Measurements from ENCODE around the gene ABL1. TPM values are rescaled to one million over a fixed set of nuclear protein-coding genes. Genes with fewer than 3 reads are reported as not detected.

The ABL1 gene
- total RNA-seq, 1 experiment from 2014 or later: 83.6 TPM

DNA sequence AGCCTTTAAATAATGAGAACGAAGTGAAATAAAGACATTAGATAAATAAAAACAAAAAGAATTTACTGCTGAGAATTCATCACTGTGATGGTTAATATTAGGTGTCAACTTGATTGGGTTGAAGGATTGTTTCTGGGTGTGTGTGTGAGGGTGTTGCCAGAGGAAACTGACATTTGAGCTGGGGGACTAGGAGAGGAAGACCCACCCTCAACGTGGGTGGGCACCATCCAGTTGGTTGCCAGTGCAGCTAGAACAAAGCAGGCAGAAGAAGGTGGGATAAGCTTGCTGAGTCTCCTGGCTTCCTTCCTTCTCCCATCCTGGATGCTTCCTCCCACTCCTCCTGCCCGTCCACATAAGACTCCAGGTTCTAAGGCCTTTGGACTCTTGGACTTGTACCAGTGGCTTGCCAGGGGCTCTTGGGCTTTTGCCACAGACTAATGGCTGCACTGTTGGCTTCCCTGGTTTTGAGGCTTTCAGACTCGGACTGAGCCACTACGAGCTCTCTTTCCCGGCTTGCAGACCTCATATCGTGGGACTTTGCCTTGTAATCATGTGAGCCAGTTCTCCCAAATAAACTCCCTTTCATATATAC, 43.7 kb upstream of the ABL1 start:
- WGBS (ENCODE audit: extremely low coverage, insufficient read length, low lambda C conversion rate): no CpG with 5 or more reads among the region's 7 CpGs
- DNase-seq: no peak
- no peak overlapping the region for H3K27ac ChIP-seq (ENCODE audit: insufficient read length, low read depth, low read length)

More for the DNA sequence above, 43.7 kb upstream of the ABL1 start:
- no peak overlapping the region for H3K4me2 ChIP-seq (ENCODE audit: insufficient read depth, insufficient read length, low read length)
- Mint-ChIP-seq H3K36me3 (ENCODE audit: insufficient read depth in 1 of 3, low read depth in 3 of 3) (peaks cover 12 to 20% (median 14%) of the 10 kb centered on the region in 3 experiments), H3K27ac (no peak overlapping the region; a peak in 1 of 7 replicates), H3K27me3 (ENCODE audit: low read depth) (no peaks in the 10 kb centered on the region), H3K4me1 (peaks cover 29 to 32% of the 10 kb centered on the region in 2 experiments), H3K9me3 (peaks cover 16% of the 10 kb centered on the region in 2 experiments), H3K4me3 (no peak overlapping the region)
- H3K79me2 ChIP-seq (ENCODE audit: insufficient read depth, low read length): peaks cover 2% of the 10 kb centered on the region; the same call in 1 of the 2 replicates
- no peak overlapping the region; the same call in 1 of the 2 replicates for H3K14ac ChIP-seq (ENCODE audit: insufficient read depth, low read length)
- no peaks in the 10 kb centered on the region for H4K20me1 ChIP-seq (ENCODE audit: control insufficient read depth, insufficient read depth, insufficient read length)
- H2BK5ac ChIP-seq (ENCODE audit: insufficient read length, low read length): no peak overlapping the region
- H3K4me1 ChIP-seq (ENCODE audit: insufficient read depth, low read length): no peaks in the 10 kb centered on the region
- no peak overlapping the region for H2BK12ac ChIP-seq (ENCODE audit: insufficient read length, low read depth, low read length)
- no peak overlapping the region for H2AK5ac ChIP-seq (ENCODE audit: insufficient read length, low read length)
- no peak overlapping the region for H4K5ac ChIP-seq (ENCODE audit: insufficient read length, low read depth, low read length)
- no peaks in the 10 kb centered on the region for H3K23me2 ChIP-seq (ENCODE audit: insufficient read length, low read depth, low read length, poor library complexity, severe bottlenecking)
- no peak overlapping the region for H3K23ac ChIP-seq (ENCODE audit: insufficient read length, low read depth, low read length)
- H4K91ac ChIP-seq (ENCODE audit: insufficient read length, low read depth, low read length): no peak overlapping the region
- no peaks in the 10 kb centered on the region for H3K27me3 ChIP-seq (ENCODE audit: insufficient read depth, low read length)
- H3K9me3 ChIP-seq (ENCODE audit: control insufficient read depth, low read depth, low read length): peaks cover 3% of the 10 kb centered on the region
- H2BK15ac ChIP-seq (ENCODE audit: low read depth, low read length): no peak overlapping the region
- H3T11ph ChIP-seq (ENCODE audit: low read length): no peak overlapping the region
- no peak overlapping the region for H3K4ac ChIP-seq (ENCODE audit: low read depth, low read length)
- no peaks in the 10 kb centered on the region for H3K79me1 ChIP-seq (ENCODE audit: insufficient read depth, low read depth, low read length, poor library complexity, severe bottlenecking)
- TF ChIP-seq, protein P1, sequence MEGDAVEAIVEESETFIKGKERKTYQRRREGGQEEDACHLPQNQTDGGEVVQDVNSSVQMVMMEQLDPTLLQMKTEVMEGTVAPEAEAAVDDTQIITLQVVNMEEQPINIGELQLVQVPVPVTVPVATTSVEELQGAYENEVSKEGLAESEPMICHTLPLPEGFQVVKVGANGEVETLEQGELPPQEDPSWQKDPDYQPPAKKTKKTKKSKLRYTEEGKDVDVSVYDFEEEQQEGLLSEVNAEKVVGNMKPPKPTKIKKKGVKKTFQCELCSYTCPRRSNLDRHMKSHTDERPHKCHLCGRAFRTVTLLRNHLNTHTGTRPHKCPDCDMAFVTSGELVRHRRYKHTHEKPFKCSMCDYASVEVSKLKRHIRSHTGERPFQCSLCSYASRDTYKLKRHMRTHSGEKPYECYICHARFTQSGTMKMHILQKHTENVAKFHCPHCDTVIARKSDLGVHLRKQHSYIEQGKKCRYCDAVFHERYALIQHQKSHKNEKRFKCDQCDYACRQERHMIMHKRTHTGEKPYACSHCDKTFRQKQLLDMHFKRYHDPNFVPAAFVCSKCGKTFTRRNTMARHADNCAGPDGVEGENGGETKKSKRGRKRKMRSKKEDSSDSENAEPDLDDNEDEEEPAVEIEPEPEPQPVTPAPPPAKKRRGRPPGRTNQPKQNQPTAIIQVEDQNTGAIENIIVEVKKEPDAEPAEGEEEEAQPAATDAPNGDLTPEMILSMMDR (conservative IDR thresholded peaks at IDR 0.05): no peak
- no peak overlapping the region for H4K8ac ChIP-seq (replicated peaks; ENCODE audit: insufficient read length, low read depth, low read length)
- H2BK120ac ChIP-seq (ENCODE audit: low read depth, low read length, poor library complexity, severe bottlenecking): no peak overlapping the region
- no peak overlapping the region for H3K18ac ChIP-seq (ENCODE audit: insufficient read length, low read depth, low read length)
- H3K9ac ChIP-seq (ENCODE audit: extremely low read depth, insufficient read length, low read length): no peak overlapping the region
- H2AFZ ChIP-seq (ENCODE audit: low read length): no peak overlapping the region
- no peak overlapping the region for H3K56ac ChIP-seq (ENCODE audit: insufficient read length, low read depth, low read length)
- H2BK20ac ChIP-seq (ENCODE audit: low read depth, low read length, poor library complexity, severe bottlenecking): no peak overlapping the region
